DOHH2 (cell line): ENCODE measurements around the gene DHRS7B.
"Not testable (repeated sequence)": the region's sequence is repeated elsewhere in the genome, so short reads cannot be mapped to it uniquely, and the experiment has no call there.

Experiments
- CTCF ChIP-seq: fragments of 200-600 bp; sonication (generic); IDR thresholded peaks from one replicate; pipeline ENCODE4 v1.5.1; 2014; ENCODE audit warnings: antibody characterized with exemption, mild to moderate bottlenecking, low read depth, low read length; ENCODE audit not compliant: poor library complexity, severe bottlenecking
- EZH2phosphoT487 ChIP-seq: fragments of 200-600 bp; sonication (generic); IDR thresholded peaks from 2 replicates; pipeline ENCODE4 v1.6.1; 2017; ENCODE audit warnings: borderline replicate concordance, mild to moderate bottlenecking, antibody characterized with exemption, low read length, moderate library complexity, mixed read lengths

DNA sequence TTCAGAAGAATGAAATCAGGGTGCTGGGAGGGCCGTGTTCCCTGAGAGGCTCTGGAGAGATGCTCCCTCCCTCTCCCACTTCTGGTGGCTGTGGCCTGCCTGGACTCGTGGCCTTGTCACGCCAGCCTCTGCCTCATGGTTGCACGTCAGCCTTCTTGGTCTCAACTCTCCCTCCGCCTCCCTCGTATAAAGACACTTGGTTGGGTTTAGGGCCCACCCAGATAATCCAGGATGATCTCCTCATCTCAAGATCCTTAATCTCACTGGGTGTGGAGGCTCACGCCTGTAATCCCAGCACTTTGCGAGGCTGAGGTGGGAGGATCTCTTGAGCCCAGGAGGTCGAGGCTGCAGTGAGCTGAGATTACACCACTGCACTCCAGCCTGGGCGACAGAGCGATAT is 100.5 kb downstream of the DHRS7B start:
- TF ChIP-seq CTCF, EZH2phosphoT487: not testable (repeated sequence)
